DMS 273 treated with DMSO at 0.1 percent for 48 hours (cell line): ENCODE measurements around the gene RTN4.
A peak's percentile ranks its signal among the peaks of the same experiment; 100 is the strongest.
"Not testable (repeated sequence)": the region's sequence is repeated elsewhere in the genome, so short reads cannot be mapped to it uniquely, and the experiment has no call there.

ENCODE experiments used
- DNase-seq: peaks from one replicate; lab custom pipeline; 2025; lab: John Stamatoyannopoulos, UW

Gene RTN4

DNA sequence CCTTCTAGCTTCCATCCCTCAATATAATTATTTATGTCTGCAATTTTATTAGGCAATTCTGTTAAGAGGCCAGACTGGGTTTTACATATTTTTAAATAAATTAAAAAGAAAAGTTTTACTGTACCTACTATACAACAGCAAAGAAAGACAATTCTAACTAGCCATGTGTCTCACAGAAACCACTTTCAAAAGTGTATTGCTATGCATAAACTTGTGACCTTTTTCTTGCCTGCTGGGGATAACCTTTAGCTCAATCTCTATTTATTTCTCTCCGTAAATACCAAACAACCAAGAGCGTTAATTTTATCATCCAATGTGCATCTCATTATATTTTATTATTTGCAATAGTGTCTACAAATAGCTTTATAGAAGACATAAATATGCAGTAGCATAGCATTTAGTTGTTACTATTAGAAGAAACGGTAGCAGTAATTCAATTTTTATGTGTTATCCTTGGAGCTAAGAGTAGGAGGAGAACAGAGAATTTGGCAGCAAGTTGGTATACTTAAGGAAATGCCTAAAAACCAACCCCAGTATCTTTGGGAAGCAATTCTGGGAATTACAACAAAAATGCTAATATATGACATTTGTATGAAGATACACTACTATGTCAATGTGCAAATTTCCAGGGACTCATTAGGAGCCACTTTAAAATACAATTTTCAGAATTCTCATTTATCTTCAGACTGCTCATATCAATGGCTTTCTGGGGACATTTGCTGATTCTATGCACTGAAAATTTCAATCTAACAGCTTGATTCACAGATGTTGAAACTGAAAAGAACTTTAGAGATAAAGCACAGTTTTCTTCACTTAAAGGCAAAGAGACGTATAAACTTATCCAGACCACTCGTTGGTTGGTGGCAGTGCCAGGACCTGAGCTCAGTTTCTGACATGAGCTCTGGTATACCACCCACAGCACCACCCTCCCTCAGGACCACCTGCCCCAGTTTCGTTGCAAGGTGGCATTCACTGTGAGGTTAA, 23.0 kb upstream of the RTN4 start:
- no peak for DNase-seq

DNA sequence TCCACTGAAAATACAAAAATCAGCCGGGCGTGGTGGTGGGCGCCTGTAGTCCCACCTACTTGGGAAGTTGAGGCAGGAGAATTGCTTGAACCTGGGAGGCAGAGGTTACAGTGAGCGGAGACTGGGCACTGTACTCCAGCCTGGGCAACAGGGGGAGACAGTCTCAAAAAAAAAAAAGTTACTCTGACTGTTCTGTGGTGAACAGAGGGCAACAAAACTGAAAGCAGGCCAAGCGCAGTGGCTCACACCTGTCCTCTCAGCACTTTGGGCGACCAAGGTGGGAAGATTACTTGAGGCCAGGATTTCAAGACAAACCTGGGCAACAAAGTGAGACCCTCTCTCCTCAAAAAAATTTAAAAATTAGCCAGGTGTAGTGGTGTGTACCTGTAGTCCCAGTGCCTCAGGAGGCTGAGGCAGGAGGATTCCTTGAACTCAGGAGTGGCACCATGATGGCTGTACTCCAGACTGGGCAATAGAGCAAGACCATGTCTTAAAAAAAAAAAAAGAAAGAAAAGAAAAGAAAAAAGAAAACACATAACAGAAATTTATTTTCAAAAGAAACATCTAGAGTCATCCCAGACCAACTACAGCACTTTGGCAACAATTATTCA, 13.6 kb upstream of the RTN4 start:
- no peak for DNase-seq

DNA sequence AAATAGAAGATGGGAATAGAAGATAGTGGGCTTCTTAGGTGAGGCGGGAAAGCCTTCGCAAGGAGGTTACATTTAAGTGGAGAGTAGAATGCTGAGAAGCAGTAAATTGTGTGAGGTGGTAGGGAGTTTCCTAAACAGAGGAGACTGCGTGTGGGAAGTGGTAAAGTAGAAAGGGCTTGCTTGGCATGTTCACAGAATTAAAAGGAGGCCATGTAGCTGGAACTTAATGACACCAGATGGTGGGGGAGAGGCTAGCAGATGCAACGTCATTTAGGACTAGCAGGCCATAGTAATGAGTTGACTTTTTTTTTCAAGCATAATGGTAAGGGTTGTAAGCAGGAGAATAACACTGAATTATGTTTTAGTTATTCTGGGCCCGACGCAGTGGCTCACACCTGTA, 13.0 kb upstream of the RTN4 start:
- DNase-seq: peak; percentile 89

DNA sequence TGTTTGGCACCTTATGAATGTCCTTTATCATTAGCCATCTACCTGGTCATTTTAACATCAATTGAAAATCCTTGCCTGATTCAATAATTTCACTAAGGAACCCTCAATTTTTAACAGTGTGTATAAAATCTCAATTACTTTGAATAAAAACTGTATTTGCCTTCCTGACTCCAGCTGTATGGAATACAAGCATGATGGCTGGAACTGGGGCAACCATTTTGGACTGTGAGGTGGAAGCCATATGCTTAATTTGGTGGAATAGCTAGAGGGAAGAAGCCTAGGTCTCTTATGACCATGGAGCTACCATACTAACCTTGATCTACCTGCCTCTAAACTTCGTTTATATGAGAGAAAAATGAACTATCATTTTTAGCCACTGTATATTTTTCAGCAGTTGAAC, 12.5 kb upstream of the RTN4 start:
- DNase-seq: no peak

DNA sequence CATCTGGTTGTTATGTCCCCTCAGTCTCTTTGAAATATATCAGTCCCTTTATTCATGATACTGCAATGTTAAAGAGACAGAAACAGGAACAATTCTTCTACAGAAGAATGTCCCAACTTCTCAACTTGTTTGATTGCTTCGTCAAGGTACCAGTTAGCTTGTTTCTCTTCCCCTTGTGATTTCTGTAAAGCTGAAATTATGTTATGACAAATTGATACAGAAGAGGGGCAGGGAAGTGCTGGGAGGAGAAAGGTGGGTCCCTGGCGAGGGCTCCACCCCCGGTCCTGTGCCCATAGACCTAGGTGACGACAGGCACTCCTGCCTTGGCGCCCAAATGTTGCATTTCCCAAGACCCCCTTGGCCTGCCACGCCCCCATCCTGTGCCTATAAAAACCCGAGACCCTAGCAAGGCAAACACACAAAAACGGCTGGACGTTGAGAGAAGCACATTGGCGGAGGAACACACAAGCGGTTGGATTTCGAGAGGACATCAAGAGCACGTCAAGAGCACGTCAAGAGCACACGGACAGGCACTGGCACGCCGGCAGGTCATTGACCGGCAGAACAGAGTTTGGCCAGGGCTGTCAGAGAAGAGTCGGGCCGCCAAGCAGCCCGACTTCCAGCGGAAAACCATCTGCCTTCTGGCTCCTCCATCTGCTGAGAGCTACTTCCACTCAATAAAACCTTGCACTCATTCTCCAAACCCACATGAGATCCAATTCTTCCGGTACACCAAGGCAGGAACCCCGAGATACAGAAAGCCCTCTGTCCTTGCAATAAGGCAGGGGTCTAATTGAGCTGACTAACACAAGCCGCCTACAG, 11.5 kb upstream of the RTN4 start:
- peak; percentile 40 for DNase-seq

DNA sequence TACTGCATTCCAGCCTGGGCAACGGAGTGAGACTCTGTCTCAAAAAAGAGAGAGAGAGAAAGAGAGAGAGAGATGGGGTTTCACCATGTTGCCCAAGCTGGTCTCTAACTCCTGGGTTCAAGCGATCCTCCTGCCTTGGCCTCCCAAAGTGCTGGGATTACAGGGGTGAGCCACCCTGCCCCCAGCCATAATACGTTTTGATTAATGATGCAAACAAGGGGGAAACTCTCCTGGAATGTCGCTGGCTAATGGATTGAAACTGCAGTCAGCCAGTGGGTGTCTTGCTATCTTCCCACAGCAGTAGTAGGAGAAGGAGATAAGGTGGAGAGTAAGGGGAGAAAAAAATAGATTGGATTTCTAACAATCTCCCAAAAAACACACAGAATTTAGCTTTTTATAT, 9.5 kb upstream of the RTN4 start:
- no peak for DNase-seq

DNA sequence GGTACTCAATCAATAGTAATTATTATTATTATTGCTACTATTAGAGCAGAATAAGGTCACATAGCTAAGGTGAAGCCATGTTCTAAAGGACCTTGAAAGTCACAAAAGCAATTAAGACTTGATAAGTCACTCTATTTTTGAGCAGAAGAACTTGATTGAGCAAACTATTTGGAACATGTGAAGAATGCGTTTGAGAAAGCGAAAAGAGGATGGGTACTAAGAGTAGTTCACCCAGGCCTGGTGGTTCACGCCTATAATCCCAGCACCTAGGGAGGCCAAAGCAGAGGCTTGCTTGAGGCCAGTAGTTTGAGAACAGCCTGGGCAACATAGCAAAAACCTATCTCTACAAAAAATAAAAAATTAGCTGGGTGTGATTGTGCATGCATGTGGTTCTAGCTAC, 7.2 kb upstream of the RTN4 start:
- DNase-seq: no peak

DNA sequence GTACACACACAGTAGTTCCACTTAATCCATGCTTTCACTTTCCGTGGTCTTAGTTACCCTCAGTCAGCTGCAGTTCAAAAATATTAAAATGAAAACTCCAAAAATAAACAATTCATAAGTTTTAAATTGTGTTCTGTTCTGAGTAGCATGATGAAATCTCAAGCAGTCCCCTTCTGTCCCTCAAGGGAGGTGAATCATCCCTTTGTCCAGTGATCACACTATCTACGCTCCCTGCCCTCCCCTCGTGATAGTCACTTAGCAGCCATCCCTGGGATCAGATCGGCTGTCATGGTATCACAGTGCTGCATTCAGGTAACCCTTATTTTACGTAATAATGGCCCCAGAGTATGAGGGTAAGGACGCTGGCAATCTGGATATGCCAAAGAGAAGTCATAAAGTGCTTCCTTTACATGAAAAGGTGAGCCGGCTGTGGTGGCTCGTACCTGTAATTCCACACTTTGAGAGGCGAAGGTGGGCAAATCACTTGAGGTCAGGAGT, 5.8 kb upstream of the RTN4 start:
- no peak for DNase-seq

DNA sequence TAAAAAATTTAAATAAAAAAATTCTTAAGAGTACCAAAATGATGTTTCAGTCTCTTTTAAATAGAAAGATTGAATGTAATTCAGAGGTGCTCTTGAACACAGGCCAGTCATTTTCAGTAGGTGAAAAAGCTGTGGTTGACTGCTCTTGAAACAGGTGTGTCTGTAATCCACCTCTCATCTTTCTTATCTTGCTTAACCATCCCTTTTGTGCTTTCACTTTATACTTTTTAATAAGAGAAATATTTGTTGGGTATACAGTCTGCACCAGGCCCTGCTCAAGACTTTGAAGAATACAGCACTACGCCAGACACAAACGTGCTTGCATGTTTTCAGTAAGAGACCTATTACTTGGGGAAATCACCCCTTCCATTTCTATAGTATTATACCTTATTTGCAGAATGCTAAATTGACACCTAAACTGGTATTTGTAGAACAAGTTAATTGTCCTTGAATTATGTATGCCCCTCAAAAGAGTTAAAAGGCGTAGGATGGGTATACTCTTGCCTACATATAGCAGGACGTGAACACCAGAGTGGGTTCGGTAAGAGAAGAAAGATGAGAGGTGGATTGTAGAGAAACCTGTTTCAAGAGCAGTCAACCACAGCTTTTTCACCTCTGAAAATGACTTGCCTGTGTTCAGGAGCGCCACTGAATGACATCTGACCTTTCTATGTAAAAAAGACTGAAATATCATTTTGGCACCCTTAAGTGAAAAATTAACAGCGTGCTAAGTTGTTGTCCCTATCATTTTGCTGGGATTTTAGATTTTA, 4.0 kb upstream of the RTN4 start:
- DNase-seq: no peak

DNA sequence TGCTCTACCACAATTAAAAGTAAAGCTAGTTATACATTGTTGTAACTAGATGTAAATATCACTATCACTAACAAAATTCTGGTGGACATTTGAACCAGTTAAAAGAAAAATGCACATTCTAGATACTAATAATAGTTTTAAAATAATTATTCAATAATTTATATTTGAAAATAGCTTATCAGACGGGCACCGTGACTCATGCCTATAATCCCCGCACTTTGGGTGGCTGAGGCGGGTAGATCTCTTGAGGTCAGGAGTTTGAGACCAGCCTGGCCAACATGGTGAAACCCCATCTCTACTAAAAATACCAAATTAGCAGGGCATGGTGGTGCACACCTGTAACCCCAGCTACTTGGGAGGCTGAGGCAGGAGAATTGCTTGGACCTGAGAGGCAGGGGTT, 3.0 kb upstream of the RTN4 start:
- not testable (repeated sequence) for DNase-seq

DNA sequence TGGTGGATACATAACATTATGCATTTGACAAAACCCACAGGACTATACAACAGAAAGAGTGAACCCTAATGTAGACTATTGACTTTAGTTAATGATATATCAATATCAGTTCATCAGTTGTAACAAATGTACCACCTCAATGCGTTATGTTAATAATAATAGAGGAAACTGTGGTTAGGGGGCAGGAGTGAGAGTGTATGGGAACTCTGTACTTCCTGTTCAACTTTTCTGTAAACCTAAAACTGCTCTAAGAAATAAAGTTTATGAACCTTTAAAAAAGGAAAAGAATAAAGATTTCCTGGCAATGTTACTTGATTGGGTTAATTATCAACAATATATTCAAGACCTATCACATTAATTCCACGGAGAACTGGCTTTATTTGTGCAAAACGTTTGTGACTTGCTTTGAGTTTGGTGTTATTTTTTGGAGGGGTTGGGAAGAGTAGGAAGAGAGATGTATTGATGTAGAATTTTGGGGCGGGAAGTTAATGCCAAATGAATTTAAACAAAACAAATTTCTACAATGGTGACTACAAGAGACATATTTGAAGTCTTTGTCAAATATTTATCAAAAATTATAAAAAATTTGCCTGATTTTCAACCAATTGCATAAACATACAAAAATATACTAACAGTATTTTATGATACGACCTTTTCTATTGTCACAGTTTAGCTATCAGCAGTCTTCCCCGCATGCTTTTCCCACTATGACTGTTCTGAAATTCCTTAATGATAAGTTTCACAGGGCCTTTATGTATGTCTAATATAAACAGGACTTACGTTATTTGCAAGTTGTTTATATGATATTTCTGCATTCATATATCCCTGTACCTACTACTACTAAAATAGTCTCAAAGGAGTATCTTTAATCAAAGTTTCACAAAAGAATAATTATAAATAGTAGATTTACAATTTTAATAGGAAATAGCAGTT, 2.1 kb upstream of the RTN4 start:
- DNase-seq: no peak

DNA sequence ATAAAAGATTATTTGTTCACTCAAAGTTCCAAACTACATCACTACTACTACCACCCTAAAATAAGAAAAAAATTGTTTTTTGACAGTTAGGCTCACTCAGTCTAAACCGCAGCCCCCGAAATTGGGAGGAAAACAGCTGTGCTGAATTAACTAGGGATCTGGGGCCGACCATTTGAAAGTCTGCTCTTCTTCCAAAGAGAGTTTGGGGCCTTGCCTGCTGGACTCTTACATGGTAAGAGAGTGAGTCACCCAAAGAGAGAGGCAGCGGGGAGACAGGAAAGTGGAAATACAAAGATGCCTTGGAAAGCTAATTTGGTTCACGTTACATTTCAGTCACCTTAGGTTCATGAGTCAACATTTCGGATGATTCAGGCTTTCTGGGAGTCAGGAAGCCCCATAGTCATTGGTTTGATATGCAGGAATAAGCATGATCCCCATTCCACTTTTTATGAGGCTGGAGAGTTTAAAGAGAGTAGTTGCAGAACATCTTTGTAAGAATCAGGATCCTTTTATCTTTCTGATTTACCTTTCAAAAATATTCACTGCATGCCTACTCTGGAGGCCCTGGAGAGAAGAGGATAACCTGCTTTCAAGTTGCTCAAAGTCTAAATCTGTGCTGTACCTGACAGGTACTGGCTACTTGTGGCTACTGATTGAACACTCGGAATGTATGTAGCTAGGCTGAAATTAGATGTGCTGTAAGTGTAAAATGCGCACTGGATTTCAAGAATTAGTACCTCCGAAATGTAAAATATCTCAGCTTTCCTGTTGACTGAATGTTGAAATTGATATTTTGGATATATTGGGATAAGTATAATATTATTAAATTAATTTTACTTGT, 995 bp upstream of the RTN4 start:
- DNase-seq: peak; percentile 76

DNA sequence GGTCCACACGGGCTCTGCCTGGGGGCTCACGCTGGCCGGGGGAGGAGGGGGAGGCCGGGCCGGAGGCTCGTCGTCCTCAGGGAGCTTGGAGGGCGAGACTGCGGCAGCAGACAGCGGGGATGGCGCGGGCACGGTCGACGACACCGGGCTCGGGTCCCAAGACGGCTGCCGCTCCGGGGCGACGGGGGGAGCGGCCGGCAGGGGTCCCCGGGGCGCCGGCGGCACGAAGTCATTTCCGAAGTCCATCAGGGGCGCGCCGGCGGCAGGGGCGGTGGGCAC, 491 bp downstream of the RTN4 start:
- no peak for DNase-seq

DNA sequence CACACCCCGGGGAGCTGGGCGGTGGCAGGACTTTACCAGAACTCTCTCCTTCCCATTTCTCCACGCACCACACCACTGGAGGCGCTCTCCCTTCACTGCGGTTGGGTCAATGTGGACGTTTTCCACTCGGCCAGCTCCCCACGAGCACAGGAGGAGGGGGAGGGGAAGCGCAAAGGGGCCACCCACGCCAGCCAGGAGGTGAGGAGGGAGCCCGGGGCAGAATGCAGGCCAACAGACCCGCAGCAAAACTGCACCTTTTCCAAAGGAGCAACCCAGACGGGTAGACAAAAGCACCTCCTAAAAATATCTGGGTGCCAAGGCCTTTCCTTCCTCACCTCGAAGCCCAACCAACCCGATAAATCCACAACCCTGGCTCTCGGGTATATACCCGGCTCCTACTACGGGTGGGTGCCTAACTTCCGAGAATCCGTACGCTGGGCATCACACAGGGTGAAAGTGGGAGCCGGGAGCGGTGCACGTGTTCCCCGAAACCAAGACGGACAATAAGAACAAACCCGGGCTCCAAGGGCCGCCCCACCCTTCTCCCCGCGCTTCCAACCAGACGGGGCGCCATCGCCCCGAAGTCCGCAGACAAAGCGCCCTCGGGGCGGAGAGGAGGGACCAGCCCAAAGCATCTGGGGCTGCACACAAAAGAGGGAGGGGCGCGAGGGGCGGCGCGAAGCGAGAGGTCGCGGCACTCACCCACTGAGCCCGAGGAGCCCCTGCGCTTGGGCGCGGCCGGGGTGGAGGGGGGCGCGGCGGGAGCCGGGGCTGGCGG, 1.0 kb downstream of the RTN4 start:
- peak; percentile 50 for DNase-seq

DNA sequence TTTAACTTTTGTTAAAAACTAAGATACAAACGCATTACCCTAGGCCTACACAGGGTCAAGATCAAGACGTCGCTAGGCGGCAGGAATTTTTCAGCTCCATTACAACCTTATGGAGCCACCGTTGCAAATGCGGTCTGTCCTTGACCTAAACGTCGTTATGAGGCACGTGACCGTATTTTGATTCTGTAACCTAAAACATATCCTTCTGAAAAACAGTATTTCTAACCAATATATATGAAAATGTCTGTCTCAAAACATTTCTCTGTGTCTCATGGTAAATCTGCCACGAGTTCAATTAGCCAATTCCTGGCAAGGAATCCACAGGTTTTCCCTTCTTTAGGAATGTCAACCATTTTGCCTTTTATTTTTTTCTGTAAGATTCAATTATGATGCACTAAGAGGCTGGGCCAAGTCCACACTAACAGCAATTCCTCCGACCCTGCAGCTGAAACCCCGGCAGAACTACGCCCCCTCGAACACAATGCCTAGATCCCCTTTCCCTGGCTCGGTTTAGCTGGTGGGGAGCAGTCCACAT, 1.7 kb downstream of the RTN4 start:
- DNase-seq: no peak

DNA sequence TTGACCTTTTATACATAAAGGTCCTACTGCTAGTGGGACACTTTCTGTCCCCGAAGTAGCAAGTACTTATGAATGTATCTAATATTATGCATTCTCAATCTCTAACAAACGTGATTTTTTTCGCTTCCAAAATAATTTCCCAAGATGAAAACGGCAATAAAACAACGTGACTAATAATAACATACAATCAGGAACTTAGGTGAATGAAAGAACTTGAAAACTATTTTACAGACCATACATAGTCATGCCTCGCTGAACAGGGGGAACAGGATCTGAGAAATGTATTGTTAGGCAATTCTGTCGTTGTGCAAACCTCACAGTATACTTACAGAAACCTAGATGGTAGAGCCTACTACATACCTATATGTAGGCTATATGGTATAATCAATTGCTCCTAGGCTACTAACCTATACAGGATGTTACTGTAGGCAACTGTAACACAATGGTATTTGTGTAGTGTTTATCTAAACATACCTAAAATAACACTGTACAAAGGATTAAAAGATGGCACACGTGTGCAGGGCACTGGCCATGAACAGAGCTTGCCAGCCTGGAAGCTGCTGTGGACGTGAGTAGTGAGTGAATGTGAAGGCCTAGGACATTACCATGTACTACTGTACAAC, 2.5 kb downstream of the RTN4 start:
- no peak for DNase-seq

DNA sequence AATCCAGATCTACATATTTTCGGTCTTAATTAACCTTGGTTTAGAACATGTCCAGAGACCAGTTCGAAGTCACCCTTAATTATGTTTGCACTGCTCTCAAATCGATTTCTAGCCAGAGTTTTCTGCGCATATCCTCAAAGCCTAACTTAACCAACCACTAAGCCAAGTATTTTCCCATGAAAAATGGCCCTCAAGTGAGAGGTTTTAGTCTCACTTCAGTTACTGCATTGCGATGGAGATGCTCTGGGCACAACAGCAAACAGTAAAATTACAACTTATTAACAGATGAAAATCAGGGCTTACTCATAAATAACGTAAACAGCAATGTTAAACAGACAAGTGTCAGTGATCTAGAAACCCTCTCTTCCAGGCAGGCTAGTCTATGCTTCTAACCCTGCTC, 4.5 kb downstream of the RTN4 start:
- DNase-seq: no peak

DNA sequence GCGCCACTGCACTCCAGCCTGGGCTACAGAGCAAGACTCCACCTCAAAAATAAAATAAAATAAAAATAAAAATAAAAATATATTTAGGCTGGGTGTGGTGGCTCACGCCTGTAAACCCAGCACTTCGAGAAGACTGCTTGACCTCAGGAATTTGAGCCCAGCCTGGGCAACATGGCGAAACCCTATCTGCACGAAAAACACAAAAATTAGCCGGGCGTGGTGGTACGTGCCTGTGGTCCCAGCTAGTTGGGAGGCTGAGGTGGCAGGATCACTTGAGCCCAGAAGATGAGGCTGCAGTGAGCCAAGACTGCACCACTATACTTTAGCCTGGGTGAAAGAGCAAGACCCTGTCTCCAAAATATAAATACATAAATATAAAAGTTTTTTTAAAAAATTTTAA, 6.4 kb downstream of the RTN4 start:
- no peak for DNase-seq
